ENCODE measurements around the gene ENPP3.

DNA sequence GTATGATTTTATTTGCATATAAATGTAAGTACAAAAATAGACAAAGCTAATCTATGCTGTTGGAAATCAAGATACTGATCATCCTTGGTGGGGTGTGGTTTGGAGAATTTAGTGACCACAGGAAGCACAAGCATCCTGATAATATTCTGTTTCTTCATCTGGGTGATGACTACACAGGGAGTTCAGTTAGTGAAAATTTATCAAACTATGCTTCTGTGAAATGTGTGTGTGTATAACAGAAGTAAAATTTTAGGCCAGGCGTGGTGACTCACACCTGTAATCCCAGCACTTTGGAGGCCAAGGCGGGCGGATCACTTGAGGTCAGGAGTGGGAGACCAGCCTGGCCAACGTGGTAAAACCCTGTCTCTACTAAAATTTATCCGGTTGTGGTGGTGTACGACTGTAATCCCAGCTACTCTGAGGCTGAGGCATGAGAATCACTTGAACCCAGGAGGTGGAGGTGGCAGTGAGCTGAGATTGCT, 20.6 kb downstream of the ENPP3 start:
- no peak for TF ChIP-seq POLR2A (IDR thresholded peaks at IDR 0.05; ENCODE audit: low read length)
- TF ChIP-seq GATA1 (IDR thresholded peaks at IDR 0.05; ENCODE audit: low read depth, low read length), result no peak
